Measurements from ENCODE around the gene GALNT13. TPM values are rescaled to one million over a fixed set of nuclear protein-coding genes. Genes with fewer than 3 reads are reported as not detected.
A peak's percentile ranks its signal among the peaks of the same experiment; 100 is the strongest.

The GALNT13 gene
- total and polyA plus RNA-seq, 2 of the 13 experiments (the other 11 are each of a cell fraction or from before 2014, with no cell fraction given), result 1.3 to 5.0 TPM

DNA sequence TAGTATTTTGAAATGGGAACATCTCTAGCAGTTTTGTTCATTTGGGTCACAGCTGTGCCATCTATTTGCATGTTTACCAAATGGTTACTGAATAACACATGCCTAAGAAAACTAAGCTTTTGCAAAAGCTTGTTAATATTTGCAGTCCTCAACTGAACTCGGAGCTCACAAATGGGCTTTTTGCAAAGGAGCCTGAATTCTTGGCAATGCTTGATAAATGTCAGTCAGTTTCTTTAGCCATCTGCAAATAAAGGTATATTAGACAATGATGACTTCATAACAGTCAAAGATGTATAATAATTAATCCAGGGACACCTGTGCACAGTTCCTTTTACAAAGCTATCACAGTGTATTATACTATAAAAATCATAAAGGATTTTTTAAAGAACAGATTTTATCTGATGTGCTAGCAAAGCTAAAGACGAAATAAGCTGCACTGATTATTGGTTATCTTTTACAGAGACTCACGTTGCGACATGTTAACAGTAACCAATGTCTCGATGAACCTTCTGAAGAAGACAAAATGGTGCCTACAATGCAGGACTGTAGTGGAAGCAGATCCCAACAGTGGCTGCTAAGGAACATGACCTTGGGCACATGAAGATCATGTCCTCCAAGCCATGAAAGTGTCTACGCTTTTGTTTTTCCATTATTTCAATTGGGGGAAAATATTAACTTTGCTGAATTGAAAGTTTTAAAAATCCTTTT is 578.4 kb downstream of the GALNT13 start (continued):
- TF ChIP-seq, protein P1, sequence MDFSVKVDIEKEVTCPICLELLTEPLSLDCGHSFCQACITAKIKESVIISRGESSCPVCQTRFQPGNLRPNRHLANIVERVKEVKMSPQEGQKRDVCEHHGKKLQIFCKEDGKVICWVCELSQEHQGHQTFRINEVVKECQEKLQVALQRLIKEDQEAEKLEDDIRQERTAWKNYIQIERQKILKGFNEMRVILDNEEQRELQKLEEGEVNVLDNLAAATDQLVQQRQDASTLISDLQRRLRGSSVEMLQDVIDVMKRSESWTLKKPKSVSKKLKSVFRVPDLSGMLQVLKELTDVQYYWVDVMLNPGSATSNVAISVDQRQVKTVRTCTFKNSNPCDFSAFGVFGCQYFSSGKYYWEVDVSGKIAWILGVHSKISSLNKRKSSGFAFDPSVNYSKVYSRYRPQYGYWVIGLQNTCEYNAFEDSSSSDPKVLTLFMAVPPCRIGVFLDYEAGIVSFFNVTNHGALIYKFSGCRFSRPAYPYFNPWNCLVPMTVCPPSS (IDR thresholded peaks at IDR 0.05), result no peak
- TF ChIP-seq MIXL1 (CRISPR knock-in tag; IDR thresholded peaks at IDR 0.05) (peak; percentile 95), CCDC6 (CRISPR knock-in tag; IDR thresholded peaks at IDR 0.05) (no peak), EHMT2 (IDR thresholded peaks at IDR 0.05; ENCODE audit: borderline replicate concordance, low read depth, low read length) (peak; percentile 62; the same call in 1 of the 2 replicates), NFKBIZ (CRISPR knock-in tag; IDR thresholded peaks at IDR 0.05) (no peak), ZBTB7A (CRISPR knock-in tag; IDR thresholded peaks at IDR 0.05) (no peak), ZSCAN31 (CRISPR knock-in tag; IDR thresholded peaks at IDR 0.05; ENCODE audit: low read depth) (no peak), MEF2D (CRISPR knock-in tag; IDR thresholded peaks at IDR 0.05) (peak; percentile 94), ZNF660 (CRISPR knock-in tag; IDR thresholded peaks at IDR 0.05; ENCODE audit: borderline replicate concordance, low read depth) (no peak), SRSF1 (optimal IDR thresholded peaks at IDR 0.05; ENCODE audit: low read depth, low read length) (no peak), ZNF10 (CRISPR knock-in tag; IDR thresholded peaks at IDR 0.05; ENCODE audit: borderline replicate concordance, low read depth) (no peak), RAD21 (CRISPR knock-in tag; IDR thresholded peaks at IDR 0.05) (no peak; the same call in 1 of the 2 replicates), KMT2A (CRISPR knock-in tag; IDR thresholded peaks at IDR 0.05) (no peak), ZNF672 (CRISPR knock-in tag; IDR thresholded peaks at IDR 0.05) (no peak), MLLT10 (CRISPR knock-in tag; IDR thresholded peaks at IDR 0.05) (no peak), TRIM24 (CRISPR knock-in tag; IDR thresholded peaks at IDR 0.05) (no peak), SOX5 (CRISPR knock-in tag; IDR thresholded peaks at IDR 0.05; ENCODE audit: borderline replicate concordance) (peak; percentile 91), ZMYM3 (CRISPR knock-in tag; IDR thresholded peaks at IDR 0.05) (0 out of 2 replicates have a peak, but pooled peaks have one; percentile 12), ZKSCAN8 (CRISPR knock-in tag; IDR thresholded peaks at IDR 0.05; ENCODE audit: borderline replicate concordance) (peak; percentile 65; the same call in 1 of the 2 replicates), ZNF460 (CRISPR knock-in tag; IDR thresholded peaks at IDR 0.05; ENCODE audit: borderline replicate concordance) (no peak), NFE2 (CRISPR knock-in tag; IDR thresholded peaks at IDR 0.05) (no peak)
- TF ChIP-seq, protein P2, sequence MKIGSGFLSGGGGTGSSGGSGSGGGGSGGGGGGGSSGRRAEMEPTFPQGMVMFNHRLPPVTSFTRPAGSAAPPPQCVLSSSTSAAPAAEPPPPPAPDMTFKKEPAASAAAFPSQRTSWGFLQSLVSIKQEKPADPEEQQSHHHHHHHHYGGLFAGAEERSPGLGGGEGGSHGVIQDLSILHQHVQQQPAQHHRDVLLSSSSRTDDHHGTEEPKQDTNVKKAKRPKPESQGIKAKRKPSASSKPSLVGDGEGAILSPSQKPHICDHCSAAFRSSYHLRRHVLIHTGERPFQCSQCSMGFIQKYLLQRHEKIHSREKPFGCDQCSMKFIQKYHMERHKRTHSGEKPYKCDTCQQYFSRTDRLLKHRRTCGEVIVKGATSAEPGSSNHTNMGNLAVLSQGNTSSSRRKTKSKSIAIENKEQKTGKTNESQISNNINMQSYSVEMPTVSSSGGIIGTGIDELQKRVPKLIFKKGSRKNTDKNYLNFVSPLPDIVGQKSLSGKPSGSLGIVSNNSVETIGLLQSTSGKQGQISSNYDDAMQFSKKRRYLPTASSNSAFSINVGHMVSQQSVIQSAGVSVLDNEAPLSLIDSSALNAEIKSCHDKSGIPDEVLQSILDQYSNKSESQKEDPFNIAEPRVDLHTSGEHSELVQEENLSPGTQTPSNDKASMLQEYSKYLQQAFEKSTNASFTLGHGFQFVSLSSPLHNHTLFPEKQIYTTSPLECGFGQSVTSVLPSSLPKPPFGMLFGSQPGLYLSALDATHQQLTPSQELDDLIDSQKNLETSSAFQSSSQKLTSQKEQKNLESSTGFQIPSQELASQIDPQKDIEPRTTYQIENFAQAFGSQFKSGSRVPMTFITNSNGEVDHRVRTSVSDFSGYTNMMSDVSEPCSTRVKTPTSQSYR (CRISPR knock-in tag; IDR thresholded peaks at IDR 0.05; ENCODE audit: borderline replicate concordance), result no peak
- TF ChIP-seq, protein P3, sequence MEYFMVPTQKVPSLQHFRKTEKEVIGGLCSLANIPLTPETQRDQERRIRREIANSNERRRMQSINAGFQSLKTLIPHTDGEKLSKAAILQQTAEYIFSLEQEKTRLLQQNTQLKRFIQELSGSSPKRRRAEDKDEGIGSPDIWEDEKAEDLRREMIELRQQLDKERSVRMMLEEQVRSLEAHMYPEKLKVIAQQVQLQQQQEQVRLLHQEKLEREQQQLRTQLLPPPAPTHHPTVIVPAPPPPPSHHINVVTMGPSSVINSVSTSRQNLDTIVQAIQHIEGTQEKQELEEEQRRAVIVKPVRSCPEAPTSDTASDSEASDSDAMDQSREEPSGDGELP (IDR thresholded peaks at IDR 0.05; ENCODE audit: borderline replicate concordance, low read depth), result peak; percentile 96
